Esophagus muscularis mucosa (tissue), 4 donors: ENCODE results near the gene SNAP91.

ENCODE experiments used
- EP300 ChIP-seq: sonication (generic); formaldehyde crosslinking; IDR thresholded peaks from one replicate; pipeline ENCODE4 v1.6.1; 2017; ENCODE audit warnings: antibody characterized with exemption
- POLR2A ChIP-seq: fragments of 450-650 bp; IDR thresholded peaks from one replicate; pipeline ENCODE4 v1.6.1; 2017; ENCODE audit warnings: antibody characterized with exemption, moderate library complexity, mild to moderate bottlenecking, low read depth
- TF ChIP-seq, protein P1 (sequence below), 3 experiments: fragments of 200-600 bp in 2 of 3; fragments of 450-650 bp in 1 of 3; sonication (generic) in 2 of 3; IDR thresholded peaks; one replicate each; pipeline ENCODE4 v1.5.1; 2017 to 2019; ENCODE audit warnings: antibody characterized with exemption in 3 of 3, mild to moderate bottlenecking in 2 of 3, moderate library complexity in 1 of 3

DNA sequence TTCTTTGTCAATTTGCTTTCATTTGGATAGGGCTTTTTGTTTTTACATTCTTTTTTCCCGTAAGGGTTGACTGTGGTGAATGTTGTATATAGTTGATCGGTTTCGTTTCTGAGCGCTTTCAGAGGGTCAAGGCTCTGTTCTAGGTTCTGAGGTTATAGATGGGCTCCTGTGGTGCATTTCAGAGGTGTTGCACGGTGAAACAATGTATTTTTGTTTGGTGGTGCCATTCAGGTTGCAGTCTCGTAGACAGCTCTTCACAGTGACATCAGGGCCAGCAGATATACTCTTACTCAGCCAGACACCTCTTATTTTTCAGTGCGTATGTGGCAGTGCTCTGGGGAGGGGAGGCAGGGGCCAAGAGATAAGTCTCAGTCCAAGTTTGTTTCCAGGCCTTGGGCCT is 72.1 kb downstream of the SNAP91 start:
- TF ChIP-seq, protein P1, sequence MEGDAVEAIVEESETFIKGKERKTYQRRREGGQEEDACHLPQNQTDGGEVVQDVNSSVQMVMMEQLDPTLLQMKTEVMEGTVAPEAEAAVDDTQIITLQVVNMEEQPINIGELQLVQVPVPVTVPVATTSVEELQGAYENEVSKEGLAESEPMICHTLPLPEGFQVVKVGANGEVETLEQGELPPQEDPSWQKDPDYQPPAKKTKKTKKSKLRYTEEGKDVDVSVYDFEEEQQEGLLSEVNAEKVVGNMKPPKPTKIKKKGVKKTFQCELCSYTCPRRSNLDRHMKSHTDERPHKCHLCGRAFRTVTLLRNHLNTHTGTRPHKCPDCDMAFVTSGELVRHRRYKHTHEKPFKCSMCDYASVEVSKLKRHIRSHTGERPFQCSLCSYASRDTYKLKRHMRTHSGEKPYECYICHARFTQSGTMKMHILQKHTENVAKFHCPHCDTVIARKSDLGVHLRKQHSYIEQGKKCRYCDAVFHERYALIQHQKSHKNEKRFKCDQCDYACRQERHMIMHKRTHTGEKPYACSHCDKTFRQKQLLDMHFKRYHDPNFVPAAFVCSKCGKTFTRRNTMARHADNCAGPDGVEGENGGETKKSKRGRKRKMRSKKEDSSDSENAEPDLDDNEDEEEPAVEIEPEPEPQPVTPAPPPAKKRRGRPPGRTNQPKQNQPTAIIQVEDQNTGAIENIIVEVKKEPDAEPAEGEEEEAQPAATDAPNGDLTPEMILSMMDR (IDR thresholded peaks at IDR 0.05): no peak
- TF ChIP-seq EP300 (no peak), POLR2A (no peak)
